GM12878 (cell line): Measurements from ENCODE around the gene DNAJC28. TPM values are rescaled to one million over a fixed set of nuclear protein-coding genes. Genes with fewer than 3 reads are reported as not detected.

Experiments used
- ATAC-seq: fragments of 200-7000 bp; cut with Tn5 transposase; 3 replicates; pipeline ENCODE4 v1.9.1; 2020; ENCODE audit warnings: mild to moderate bottlenecking, moderate library complexity
- BruUV-seq: library from RNA; stranded (reverse); fragments of 400-500 nt; replicated peaks from 2 replicates; lab custom pipeline; 2021; lab: Mats Ljungman, UMichigan
- CTCF ChIA-PET: fragments of 300-600 bp; sonication (Branson Sonifier 250); formaldehyde crosslinking; extraction: SDS; loops from one replicate; lab custom pipeline; 2021; ENCODE audit warnings: inconsistent platforms; lab: Yijun Ruan, JAX
- POLR2A ChIA-PET: fragments of 350-600 bp; formaldehyde crosslinking; extraction: SDS; loops from one replicate; lab custom pipeline; 2021; ENCODE audit warnings: inconsistent platforms; lab: Charles Lee
- RAD21 ChIA-PET: fragments of 300-600 bp; sonication (Branson Sonifier 250); formaldehyde crosslinking; loops from one replicate; lab custom pipeline; 2023; ENCODE audit warnings: antibody characterized with exemption; ENCODE audit not compliant: unreplicated experiment; lab: Charles Lee
- SMC1A ChIA-PET: fragments of 300-600 bp; sonication (Branson Sonifier 250); formaldehyde crosslinking; loops from one replicate; lab custom pipeline; 2023; ENCODE audit not compliant: unreplicated experiment, uncharacterized antibody; lab: Charles Lee
- DNase-seq: peaks from one replicate; pipeline ENCODE4 v3.0.0-alpha.2; 2011; ENCODE audit warnings: low read depth, low spot score
- FAIRE-seq: peaks from 3 replicates; lab custom pipeline; 2011; peaks lifted over from hg19 to GRCh38; lab: Jason Lieb, UNC
- H2AFZ ChIP-seq: 2 replicates; pipeline ENCODE4 v1.6.0; 2011; ENCODE audit warnings: low read depth, low read length, control low read depth; ENCODE audit not compliant: control insufficient read depth
- H3K27ac ChIP-seq: 2 replicates; pipeline ENCODE4 v1.5.1; 2011; ENCODE audit warnings: control low read depth; ENCODE audit not compliant: control insufficient read depth, insufficient read depth
- H3K27me3 ChIP-seq, 2 experiments: replicated peaks in 1 of 2; 2 replicates each; pipeline versions ENCODE4 v1.6.0 to v1.6.1; 2011; ENCODE audit warnings: low read length in 1 of 2; ENCODE audit not compliant: control insufficient read depth in 2 of 2, insufficient read depth in 2 of 2
- H3K36me3 ChIP-seq, 2 experiments: 2 replicates each; pipeline ENCODE4 v1.5.1; 2011; ENCODE audit warnings: low read length in 1 of 2; ENCODE audit not compliant: control insufficient read depth in 2 of 2, insufficient read depth in 2 of 2
- H3K4me1 ChIP-seq: 2 replicates; pipeline ENCODE4 v1.6.1; 2011; ENCODE audit warnings: mild to moderate bottlenecking, low read length, moderate library complexity, mixed read lengths; ENCODE audit not compliant: control insufficient read depth, insufficient read depth
- H3K4me2 ChIP-seq: 2 replicates; pipeline ENCODE4 v1.6.0; 2011; ENCODE audit warnings: control low read depth; ENCODE audit not compliant: control insufficient read depth, insufficient read depth
- H3K4me3 ChIP-seq: fragments of 200-600 bp; sonication (generic); 2 replicates; pipeline ENCODE4 v1.5.1; 2016
- H3K79me2 ChIP-seq: 2 replicates; pipeline ENCODE4 v1.6.0; 2011; ENCODE audit warnings: low read length; ENCODE audit not compliant: control insufficient read depth, insufficient read depth
- H3K9ac ChIP-seq: 2 replicates; pipeline ENCODE4 v1.8.0; 2011; ENCODE audit warnings: low read length, control low read depth, mixed read lengths; ENCODE audit not compliant: control insufficient read depth, insufficient read depth
- H3K9me3 ChIP-seq: replicated peaks from 3 replicates; pipeline ENCODE4 v1.5.1; 2011; ENCODE audit warnings: mild to moderate bottlenecking, low read length; ENCODE audit not compliant: control insufficient read depth, insufficient read depth
- H4K20me1 ChIP-seq: 2 replicates; pipeline ENCODE4 v1.6.0; 2011; ENCODE audit not compliant: control insufficient read depth, insufficient read depth
- ASH2L ChIP-seq: fragments of 300-600, 200-600 bp; sonication (generic); IDR thresholded peaks from 2 replicates; pipeline ENCODE4 v1.6.1; 2017; ENCODE audit warnings: low read depth, mild to moderate bottlenecking, borderline replicate concordance
- BHLHE40 ChIP-seq, 2 experiments: fragments of 450-650 bp in 1 of 2; IDR thresholded peaks; 2 replicates each; pipeline ENCODE4 v1.6.1; 2011 to 2017; ENCODE audit warnings: low read depth in 2 of 2, borderline replicate concordance in 1 of 2, improper control_type of control experiment in 1 of 2, low read length in 1 of 2, mild to moderate bottlenecking in 1 of 2
- CBX3 ChIP-seq: fragments of 200-600 bp; sonication (generic); IDR thresholded peaks from 2 replicates; pipeline ENCODE4 v1.6.1; 2016; ENCODE audit warnings: low read depth, borderline replicate concordance
- CHD4 ChIP-seq: fragments of 200-600 bp; sonication (generic); IDR thresholded peaks from 2 replicates; pipeline ENCODE4 v1.6.1; 2016; ENCODE audit warnings: mild to moderate bottlenecking
- DPF2 ChIP-seq: fragments of 450-650 bp; IDR thresholded peaks from 2 replicates; pipeline ENCODE4 v1.6.1; 2017; ENCODE audit warnings: mild to moderate bottlenecking
- EP300 ChIP-seq, 2 experiments: fragments of 150-350 bp in 1 of 2; IDR thresholded peaks; 2 replicates each; pipeline ENCODE4 v1.6.1; 2011 to 2012; ENCODE audit warnings: low read depth in 2 of 2, low read length in 2 of 2, borderline replicate concordance in 1 of 2, improper control_type of control experiment in 1 of 2, inconsistent platforms in 1 of 2; ENCODE audit not compliant: control insufficient read depth in 1 of 2
- FOS ChIP-seq: IDR thresholded peaks from 3 replicates; pipeline ENCODE4 v1.6.1; 2011; ENCODE audit warnings: borderline replicate concordance; ENCODE audit not compliant: insufficient read length; ENCODE audit errors: extremely low read depth
- MTA2 ChIP-seq: fragments of 450-650 bp; IDR thresholded peaks from 2 replicates; pipeline ENCODE4 v1.6.1; 2016; ENCODE audit warnings: low read depth, mild to moderate bottlenecking, moderate library complexity
- NR2C1 ChIP-seq: fragments of 450-650 bp; IDR thresholded peaks from 2 replicates; pipeline ENCODE4 v1.6.1; 2017; ENCODE audit warnings: antibody characterized with exemption, mild to moderate bottlenecking, moderate library complexity
- POU2F2 ChIP-seq: IDR thresholded peaks from 3 replicates; pipeline ENCODE4 v1.6.1; 2011; ENCODE audit warnings: low read depth, mild to moderate bottlenecking, low read length, borderline replicate concordance
- RB1 ChIP-seq: fragments of 450-650 bp; formaldehyde crosslinking; IDR thresholded peaks from 2 replicates; pipeline ENCODE4 v1.6.1; 2017; ENCODE audit warnings: mild to moderate bottlenecking, borderline replicate concordance
- TCF12 ChIP-seq: IDR thresholded peaks from 2 replicates; pipeline ENCODE4 v1.6.1; 2011; ENCODE audit warnings: low read depth, mild to moderate bottlenecking, low read length
- TCF7 ChIP-seq: IDR thresholded peaks from 2 replicates; pipeline ENCODE4 v1.6.1; 2014; ENCODE audit warnings: antibody characterized with exemption, borderline replicate concordance
- YBX1 ChIP-seq: fragments of 450-650 bp; IDR thresholded peaks from 2 replicates; pipeline ENCODE4 v1.6.1; 2016; ENCODE audit warnings: antibody characterized with exemption
- ZZZ3 ChIP-seq: IDR thresholded peaks from 2 replicates; pipeline ENCODE4 v1.6.1; 2011; ENCODE audit warnings: low read depth; ENCODE audit not compliant: control insufficient read depth, insufficient read length
- WGBS: methylation state at CpG from one replicate; pipeline ENCODE4 v1.1.6; 2016; ENCODE audit warnings: low lambda C conversion rate; ENCODE audit not compliant: insufficient replicate concordance, insufficient coverage; ENCODE audit errors: missing lambda C conversion rate; 5-methylcytosine and 5-hydroxymethylcytosine counted together
- in situ Hi-C: fragments of 300-500 bp; cut with MboI; formaldehyde crosslinking; loops from 9 replicates; pipeline ENCODE4 v1.14.3; 2018; ENCODE audit warnings: mixed read lengths
- intact Hi-C: fragments of 100-400 bp; cut with micrococcal nuclease; formaldehyde crosslinking; loops from one replicate; pipeline ENCODE4 v1.14.2; 2022; ENCODE audit not compliant: unreplicated experiment
- polyA plus RNA-seq, 11 experiments: library from polyadenylated mRNA; depleted of rRNA in 4 of 11; unstranded in 6 of 11; stranded (reverse) in 5 of 11; fragments of >200 nt; fragmentation: Nextera tagmentation in 4 of 11; fragmentation: Illumina TruSeq in 1 of 11; extraction: Ambion mirVana in 4 of 11; extraction: Trizol in 1 of 11; gene quantifications; 1 replicate in 1 of 11; 2 replicates in 10 of 11; pipeline versions ENCODE4 v1.2.1 to v1.2.3, GENCODE V29; 2011 to 2016; ENCODE audit warnings: inconsistent platforms in 2 of 11, missing spikeins in 2 of 11, low read depth in 1 of 11
- total RNA-seq, 4 experiments: library from RNA; depleted of rRNA in 3 of 4; stranded (reverse); fragments of >200 nt in 3 of 4; fragmentation: Illumina TruSeq in 1 of 4; extraction: Trizol in 1 of 4; gene quantifications; 2 replicates each; pipeline versions ENCODE4 v1.2.1 to v1.2.3, GENCODE V29; 2013 to 2021
- TF ChIP-seq, protein P1 (sequence below): IDR thresholded peaks from 2 replicates; pipeline ENCODE4 v1.6.1; 2012; ENCODE audit warnings: improper control_type of control experiment, low read depth, low read length; ENCODE audit not compliant: insufficient replicate concordance
- TF ChIP-seq, protein P2 (sequence below): fragments of 450-650 bp; IDR thresholded peaks from 2 replicates; pipeline ENCODE4 v1.6.1; 2016; ENCODE audit warnings: mild to moderate bottlenecking
- TF ChIP-seq, protein P3 (sequence below): IDR thresholded peaks from 2 replicates; pipeline ENCODE4 v1.6.1; 2011; ENCODE audit warnings: borderline replicate concordance, low read depth, mild to moderate bottlenecking, moderate library complexity, mixed read lengths, low read length; ENCODE audit not compliant: insufficient read depth; ENCODE audit errors: extremely low read length

Gene DNAJC28
- total and polyA plus RNA-seq, 10 of the 15 experiments (the other 5 are each of a cell fraction or from before 2014, with no cell fraction given) = 0.26 to 0.77 (median 0.54) TPM

DNA sequence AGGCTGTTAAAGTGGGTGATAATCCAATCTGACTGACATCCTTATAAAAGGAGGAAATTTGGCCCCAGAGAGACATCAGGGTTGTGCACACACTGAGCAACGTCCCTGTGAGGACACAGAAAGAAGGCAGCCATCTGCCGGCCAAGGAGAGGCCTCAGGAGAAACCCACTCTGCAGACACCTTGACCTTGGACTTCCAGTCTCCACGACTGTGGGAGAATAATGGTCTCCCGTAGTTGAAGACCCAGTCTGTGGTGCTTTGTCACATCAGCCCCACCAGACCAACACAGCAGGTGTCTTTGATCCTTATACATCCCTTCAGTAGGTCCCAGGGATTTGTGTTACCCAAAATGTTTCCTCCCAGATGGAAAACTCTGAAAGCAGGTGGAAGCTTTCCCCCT, 4.2 kb upstream of the DNAJC28 start:
- 18% methylated on average over 4 of the region's 4 CpGs for WGBS
- FAIRE-seq = no peak
- in situ Hi-C loops (no loop called here), intact Hi-C loops (no loop called here)
- SMC1A ChIA-PET = no interaction called here
- H3K27me3 ChIP-seq = no peaks in the 10 kb centered on the region
- no peaks in the 10 kb centered on the region for H3K36me3 ChIP-seq
- no peaks in the 10 kb centered on the region for H4K20me1 ChIP-seq
- no peak overlapping the region for H3K4me3 ChIP-seq
- H3K9ac ChIP-seq = no peak overlapping the region
- BruUV-seq = no TSS peak
- no peak for ATAC-seq
- POLR2A ChIA-PET = interaction anchor here (1.3 kb wide), 1 partner anchor 16 kb away, joined by 3 read pairs; the partner anchor contains the start of gene TMEM50B
- RAD21 ChIA-PET = no interaction called here
- no peaks in the 10 kb centered on the region for H3K9me3 ChIP-seq
- H3K27ac ChIP-seq = no peak overlapping the region
- no peaks in the 10 kb centered on the region for H3K79me2 ChIP-seq
- DNase-seq = no peak
- H3K4me1 ChIP-seq = no peaks in the 10 kb centered on the region
- CTCF ChIA-PET = interaction anchor here (0.7 kb wide), 1 partner anchor 21 kb away, joined by 3 read pairs; no protein-coding TSS in a partner anchor
- no peak overlapping the region for H3K4me2 ChIP-seq
- H2AFZ ChIP-seq = no peak overlapping the region
- no peak for TF ChIP-seq TCF7
- no peak for TF ChIP-seq BHLHE40 (IDR thresholded peaks at IDR 0.05; ENCODE audit: borderline replicate concordance in 1 of 2, low read depth in 2 of 2, low read length in 1 of 2)
- TF ChIP-seq DPF2 = no peak
- TF ChIP-seq, protein P1, sequence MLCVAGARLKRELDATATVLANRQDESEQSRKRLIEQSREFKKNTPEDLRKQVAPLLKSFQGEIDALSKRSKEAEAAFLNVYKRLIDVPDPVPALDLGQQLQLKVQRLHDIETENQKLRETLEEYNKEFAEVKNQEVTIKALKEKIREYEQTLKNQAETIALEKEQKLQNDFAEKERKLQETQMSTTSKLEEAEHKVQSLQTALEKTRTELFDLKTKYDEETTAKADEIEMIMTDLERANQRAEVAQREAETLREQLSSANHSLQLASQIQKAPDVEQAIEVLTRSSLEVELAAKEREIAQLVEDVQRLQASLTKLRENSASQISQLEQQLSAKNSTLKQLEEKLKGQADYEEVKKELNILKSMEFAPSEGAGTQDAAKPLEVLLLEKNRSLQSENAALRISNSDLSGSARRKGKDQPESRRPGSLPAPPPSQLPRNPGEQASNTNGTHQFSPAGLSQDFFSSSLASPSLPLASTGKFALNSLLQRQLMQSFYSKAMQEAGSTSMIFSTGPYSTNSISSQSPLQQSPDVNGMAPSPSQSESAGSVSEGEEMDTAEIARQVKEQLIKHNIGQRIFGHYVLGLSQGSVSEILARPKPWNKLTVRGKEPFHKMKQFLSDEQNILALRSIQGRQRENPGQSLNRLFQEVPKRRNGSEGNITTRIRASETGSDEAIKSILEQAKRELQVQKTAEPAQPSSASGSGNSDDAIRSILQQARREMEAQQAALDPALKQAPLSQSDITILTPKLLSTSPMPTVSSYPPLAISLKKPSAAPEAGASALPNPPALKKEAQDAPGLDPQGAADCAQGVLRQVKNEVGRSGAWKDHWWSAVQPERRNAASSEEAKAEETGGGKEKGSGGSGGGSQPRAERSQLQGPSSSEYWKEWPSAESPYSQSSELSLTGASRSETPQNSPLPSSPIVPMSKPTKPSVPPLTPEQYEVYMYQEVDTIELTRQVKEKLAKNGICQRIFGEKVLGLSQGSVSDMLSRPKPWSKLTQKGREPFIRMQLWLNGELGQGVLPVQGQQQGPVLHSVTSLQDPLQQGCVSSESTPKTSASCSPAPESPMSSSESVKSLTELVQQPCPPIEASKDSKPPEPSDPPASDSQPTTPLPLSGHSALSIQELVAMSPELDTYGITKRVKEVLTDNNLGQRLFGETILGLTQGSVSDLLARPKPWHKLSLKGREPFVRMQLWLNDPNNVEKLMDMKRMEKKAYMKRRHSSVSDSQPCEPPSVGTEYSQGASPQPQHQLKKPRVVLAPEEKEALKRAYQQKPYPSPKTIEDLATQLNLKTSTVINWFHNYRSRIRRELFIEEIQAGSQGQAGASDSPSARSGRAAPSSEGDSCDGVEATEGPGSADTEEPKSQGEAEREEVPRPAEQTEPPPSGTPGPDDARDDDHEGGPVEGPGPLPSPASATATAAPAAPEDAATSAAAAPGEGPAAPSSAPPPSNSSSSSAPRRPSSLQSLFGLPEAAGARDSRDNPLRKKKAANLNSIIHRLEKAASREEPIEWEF = no peak
- TF ChIP-seq RB1 = no peak
- no peak for TF ChIP-seq YBX1
- TF ChIP-seq, protein P2, sequence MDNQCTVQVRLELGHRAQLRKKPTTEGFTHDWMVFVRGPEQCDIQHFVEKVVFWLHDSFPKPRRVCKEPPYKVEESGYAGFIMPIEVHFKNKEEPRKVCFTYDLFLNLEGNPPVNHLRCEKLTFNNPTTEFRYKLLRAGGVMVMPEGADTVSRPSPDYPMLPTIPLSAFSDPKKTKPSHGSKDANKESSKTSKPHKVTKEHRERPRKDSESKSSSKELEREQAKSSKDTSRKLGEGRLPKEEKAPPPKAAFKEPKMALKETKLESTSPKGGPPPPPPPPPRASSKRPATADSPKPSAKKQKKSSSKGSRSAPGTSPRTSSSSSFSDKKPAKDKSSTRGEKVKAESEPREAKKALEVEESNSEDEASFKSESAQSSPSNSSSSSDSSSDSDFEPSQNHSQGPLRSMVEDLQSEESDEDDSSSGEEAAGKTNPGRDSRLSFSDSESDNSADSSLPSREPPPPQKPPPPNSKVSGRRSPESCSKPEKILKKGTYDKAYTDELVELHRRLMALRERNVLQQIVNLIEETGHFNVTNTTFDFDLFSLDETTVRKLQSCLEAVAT = no peak
- no peak for TF ChIP-seq POU2F2
- no peak for TF ChIP-seq CBX3
- TF ChIP-seq CHD4 = no peak
- TF ChIP-seq MTA2 = no peak
- no peak for TF ChIP-seq ASH2L
- no peak for TF ChIP-seq NR2C1
- no peak for TF ChIP-seq ZZZ3
- no peak for TF ChIP-seq EP300 (IDR thresholded peaks at IDR 0.05; ENCODE audit: borderline replicate concordance in 1 of 2, control insufficient read depth in 1 of 2, low read depth in 2 of 2, low read length in 2 of 2)
- TF ChIP-seq, protein P3, sequence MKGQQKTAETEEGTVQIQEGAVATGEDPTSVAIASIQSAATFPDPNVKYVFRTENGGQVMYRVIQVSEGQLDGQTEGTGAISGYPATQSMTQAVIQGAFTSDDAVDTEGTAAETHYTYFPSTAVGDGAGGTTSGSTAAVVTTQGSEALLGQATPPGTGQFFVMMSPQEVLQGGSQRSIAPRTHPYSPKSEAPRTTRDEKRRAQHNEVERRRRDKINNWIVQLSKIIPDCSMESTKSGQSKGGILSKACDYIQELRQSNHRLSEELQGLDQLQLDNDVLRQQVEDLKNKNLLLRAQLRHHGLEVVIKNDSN = no peak
- TF ChIP-seq TCF12 = no peak
- no peak for TF ChIP-seq FOS
